Epithelial cell of proximal tubule (primary cell): Measurements from ENCODE around the gene NSG1. TPM values are rescaled to one million over a fixed set of nuclear protein-coding genes. Genes with fewer than 3 reads are reported as not detected.

Source experiments
- DNase-seq: peaks from one replicate; pipeline ENCODE4 v3.0.0-alpha.2; 2011; ENCODE audit warnings: low read depth
- H3K4me3 ChIP-seq: 2 replicates; pipeline ENCODE4 v1.5.1; 2011; ENCODE audit warnings: low read depth, mild to moderate bottlenecking, low read length
- total RNA-seq: library from RNA; depleted of rRNA; stranded (reverse); fragments of >200 nt; gene quantifications from 2 replicates; pipeline ENCODE4 v1.2.3, GENCODE V29; 2015
- TF ChIP-seq, protein P1 (sequence below): conservative IDR thresholded peaks from 2 replicates; pipeline ENCODE4 v1.5.1; 2012; ENCODE audit warnings: low read depth, mild to moderate bottlenecking, low read length

NSG1 gene
- total RNA-seq, 1 donor from 2014 or later: 3.2 TPM

DNA sequence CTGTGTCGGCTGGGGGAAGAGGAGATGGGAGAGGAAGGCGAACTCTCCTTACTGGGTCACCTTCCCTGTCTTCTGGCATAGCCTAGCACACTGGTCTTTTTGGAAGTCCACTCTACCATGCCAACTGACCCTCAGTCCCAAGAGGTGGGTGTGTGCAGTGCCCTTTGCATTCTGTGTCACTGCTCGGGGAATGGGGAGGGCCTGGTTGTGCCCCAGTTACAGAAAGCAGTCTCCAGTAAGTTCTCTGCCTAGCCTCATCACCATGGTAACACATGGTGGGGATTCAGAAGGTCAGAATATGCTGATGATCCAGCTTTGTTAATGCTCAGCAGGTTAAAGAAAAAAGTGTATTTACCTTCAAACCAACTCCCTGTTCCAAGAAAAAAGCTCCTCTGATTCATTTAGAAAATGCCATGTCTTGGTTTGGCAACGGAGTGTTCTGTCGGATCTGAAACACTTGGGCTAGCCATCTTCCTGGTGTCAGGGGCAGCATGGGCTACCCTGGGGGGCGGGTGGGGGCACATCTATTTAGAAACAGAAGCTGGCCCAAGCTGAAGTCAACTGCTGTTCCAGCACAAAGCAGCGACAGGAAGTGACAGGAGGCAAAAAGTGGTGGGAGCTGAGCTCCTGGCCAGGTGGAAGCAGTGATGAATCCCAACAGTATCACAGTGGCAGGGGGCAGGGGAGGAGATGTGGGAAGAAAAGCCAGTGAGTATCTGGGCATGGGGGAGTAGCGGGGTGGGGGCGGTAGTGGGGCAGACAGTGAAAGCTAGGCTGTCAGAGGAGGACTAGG is 37.0 kb downstream of the NSG1 start:
- TF ChIP-seq, protein P1, sequence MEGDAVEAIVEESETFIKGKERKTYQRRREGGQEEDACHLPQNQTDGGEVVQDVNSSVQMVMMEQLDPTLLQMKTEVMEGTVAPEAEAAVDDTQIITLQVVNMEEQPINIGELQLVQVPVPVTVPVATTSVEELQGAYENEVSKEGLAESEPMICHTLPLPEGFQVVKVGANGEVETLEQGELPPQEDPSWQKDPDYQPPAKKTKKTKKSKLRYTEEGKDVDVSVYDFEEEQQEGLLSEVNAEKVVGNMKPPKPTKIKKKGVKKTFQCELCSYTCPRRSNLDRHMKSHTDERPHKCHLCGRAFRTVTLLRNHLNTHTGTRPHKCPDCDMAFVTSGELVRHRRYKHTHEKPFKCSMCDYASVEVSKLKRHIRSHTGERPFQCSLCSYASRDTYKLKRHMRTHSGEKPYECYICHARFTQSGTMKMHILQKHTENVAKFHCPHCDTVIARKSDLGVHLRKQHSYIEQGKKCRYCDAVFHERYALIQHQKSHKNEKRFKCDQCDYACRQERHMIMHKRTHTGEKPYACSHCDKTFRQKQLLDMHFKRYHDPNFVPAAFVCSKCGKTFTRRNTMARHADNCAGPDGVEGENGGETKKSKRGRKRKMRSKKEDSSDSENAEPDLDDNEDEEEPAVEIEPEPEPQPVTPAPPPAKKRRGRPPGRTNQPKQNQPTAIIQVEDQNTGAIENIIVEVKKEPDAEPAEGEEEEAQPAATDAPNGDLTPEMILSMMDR: no peak
- no peak for DNase-seq
- no peak overlapping the region for H3K4me3 ChIP-seq

DNA sequence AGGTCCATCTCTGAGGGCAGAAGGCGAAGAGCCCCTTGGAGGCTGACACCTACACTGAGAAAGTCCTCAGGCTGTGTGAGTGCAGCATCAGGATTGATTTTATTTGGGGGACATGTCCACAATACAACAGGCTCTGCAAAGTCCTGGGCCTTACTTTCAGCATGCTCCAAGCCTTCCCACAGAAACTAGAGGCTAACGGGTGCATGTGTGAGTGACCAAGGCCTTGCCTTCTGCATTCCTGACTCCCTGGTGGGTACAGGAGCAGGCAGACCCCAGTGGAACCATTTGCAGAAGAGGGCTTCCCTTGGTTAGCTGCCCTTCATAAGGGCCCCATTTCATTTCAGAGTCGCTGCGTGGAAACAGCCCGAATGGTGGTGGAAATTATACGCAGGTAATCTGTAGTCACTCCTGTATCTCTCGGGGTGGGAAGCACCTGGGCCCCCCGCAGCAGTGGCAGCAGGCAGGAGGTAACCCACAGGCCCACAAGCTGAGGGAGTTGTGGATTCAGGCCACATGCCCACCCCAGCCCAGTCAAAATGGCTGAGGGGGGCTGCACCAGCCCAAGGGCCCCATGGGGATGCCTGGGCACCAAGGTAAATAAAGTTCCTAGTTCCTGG is 37.7 kb downstream of the NSG1 start:
- TF ChIP-seq, protein P1: no peak
- H3K4me3 ChIP-seq: no peak overlapping the region

DNA sequence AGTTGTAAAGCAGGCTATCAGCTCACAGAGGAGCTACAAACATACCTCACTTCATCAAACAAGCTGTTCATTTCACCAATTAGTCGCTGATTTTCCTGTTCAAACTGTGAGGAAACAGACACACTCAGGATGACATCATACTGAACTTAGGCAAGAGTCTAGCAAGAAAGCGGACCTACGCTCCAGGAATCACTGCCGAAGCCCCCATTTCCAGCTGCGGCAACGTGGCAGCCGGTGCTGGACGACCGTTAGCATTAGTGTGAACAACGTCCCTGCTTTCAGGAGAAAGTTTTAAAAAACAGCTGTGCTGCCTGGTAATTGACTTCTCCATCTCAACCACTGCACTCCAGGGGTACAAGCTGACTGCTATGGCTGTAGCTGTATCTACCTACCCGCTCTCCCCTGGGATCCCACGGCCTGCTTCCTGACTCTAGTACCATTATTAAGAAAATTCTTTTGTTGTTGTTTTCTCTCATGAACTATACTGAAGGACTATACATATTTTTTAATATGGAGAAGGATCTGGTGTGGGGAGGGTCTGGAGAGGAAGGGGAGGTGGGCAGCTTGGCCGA is 38.3 kb downstream of the NSG1 start:
- H3K4me3 ChIP-seq: no peak overlapping the region
- TF ChIP-seq, protein P1: no peak
- DNase-seq: no peak

More for the DNA sequence above, 37.7 kb downstream of the NSG1 start:
- DNase-seq: no peak

DNA sequence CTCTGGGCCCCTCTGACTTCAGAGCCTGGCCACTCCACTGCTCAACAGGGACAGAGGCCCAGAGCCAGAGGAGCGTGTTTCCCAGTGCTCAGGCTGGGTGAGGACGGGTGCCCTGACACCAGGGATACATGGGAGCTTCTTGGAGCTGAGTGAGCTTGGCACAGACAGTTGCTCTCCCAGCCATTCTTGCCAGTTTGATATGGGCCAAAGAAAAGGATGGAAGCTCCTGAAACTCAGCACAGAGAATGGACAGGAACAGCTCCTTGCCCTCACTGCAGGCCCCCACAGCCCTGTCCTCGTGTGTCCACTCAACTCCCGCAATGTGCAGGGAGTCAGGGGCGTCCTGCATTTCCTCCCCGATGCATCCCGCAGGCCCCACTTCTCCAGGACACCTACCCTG is 38.8 kb downstream of the NSG1 start:
- H3K4me3 ChIP-seq: no peak overlapping the region
- TF ChIP-seq, protein P1: no peak
- DNase-seq: no peak

DNA sequence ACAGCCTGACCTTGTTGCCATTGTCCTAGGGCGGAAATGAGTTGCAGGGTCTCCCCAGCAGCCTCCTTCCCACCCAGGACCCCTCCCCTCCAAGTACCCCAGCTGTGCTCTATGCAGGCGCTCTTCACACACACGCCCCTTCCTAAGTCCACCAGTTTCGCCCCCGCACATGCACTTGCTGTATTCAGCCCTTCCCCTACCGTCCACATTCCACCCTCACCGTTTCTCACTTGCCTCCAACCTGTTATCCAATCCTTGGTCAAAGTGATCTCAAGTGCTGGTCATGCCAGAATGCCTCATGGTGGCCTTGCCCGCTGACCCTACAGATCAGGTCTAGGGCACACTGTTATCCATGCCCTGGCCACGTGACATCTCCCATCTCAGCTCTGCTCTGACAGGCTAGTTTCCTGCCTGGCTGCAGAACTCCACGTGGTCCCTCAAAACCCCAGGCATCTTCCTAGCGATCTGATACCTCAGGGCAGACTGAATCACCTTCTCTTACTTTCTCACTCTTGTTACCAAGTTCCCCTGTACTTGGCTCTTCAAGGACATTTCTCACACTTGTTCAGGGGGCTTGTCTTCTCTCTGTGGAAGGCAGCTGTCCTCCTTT is 39.7 kb downstream of the NSG1 start:
- peak overlapping the region; percentile 5 for H3K4me3 ChIP-seq
- DNase-seq: no peak
- TF ChIP-seq, protein P1: no peak

DNA sequence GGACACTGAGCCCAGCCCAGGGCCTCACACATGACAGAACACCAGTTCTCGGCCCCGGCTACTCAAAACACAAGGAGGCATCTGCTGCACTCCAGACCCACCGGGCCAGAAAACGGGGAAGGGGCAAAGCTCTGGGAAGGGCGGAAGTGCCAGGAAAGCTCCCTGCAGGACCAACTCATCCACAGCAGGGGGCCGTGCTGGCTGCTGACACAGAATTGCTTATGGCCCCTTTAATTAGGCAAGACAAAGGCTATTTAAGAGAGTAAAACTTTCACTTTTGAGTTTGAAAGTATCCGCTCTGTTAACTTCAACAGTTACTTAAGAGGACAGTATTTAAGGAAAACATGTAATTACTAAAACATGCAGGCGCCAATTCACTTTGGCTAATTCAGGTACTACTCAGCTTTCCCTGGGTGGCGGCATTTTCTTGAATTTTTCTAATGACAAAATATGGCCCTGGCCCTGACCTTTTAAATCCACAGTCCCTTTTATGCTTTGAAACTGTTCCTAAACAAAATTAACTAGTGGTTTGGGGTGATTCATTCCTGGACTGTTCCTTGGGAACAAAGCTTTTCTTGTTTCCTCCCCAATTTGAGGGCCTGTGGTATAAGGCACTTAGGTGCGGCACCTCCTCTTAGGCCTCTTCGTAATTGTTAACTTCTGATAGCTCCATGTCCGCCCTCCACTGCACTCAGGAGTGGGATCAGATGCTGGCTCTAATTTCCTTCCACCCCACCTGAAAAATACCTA is 40.4 kb downstream of the NSG1 start:
- DNase-seq: no peak
- TF ChIP-seq, protein P1: peak; percentile 43

More for the DNA sequence above, 40.4 kb downstream of the NSG1 start:
- H3K4me3 ChIP-seq: peak overlapping the region; percentile 5
